K562 (cell line): ENCODE results near the gene GRIK2. TPM values are rescaled to one million over a fixed set of nuclear protein-coding genes. Genes with fewer than 3 reads are reported as not detected.

Source experiments
- ATAC-seq: fragments of 200-7000 bp; cut with Tn5 transposase; 3 replicates; pipeline ENCODE4 v1.9.1; 2020; ENCODE audit warnings: moderate library complexity
- BruUV-seq: library from RNA; stranded (reverse); fragments of 400-500 nt; replicated peaks from 2 replicates; lab custom pipeline; 2021; lab: Mats Ljungman, UMichigan
- CTCF ChIA-PET: fragments of 300-600 bp; formaldehyde crosslinking; extraction: SDS; loops from one replicate; lab custom pipeline; 2021; ENCODE audit warnings: low intra/inter-chr PET ratio; lab: Yijun Ruan, JAX
- POLR2A ChIA-PET: fragments of 300-600, 350-650 bp; sonication (Branson Sonifier 250); formaldehyde crosslinking; extraction: SDS; loops from one replicate; lab custom pipeline; 2021; ENCODE audit warnings: antibody characterized with exemption, inconsistent platforms; lab: Yijun Ruan, JAX
- DNase-seq, 4 experiments: peaks; one replicate each; pipeline versions ENCODE4 v3.0.0 to v3.0.0-alpha.2; 2011 to 2018; ENCODE audit warnings: low spot score in 3 of 4, mixed read lengths in 3 of 4; ENCODE audit errors: extremely low read depth in 1 of 4
- FAIRE-seq: peaks from 2 replicates; lab custom pipeline; 2011; peaks lifted over from hg19 to GRCh38; lab: Jason Lieb, UNC
- H2AFZ ChIP-seq: 2 replicates; pipeline ENCODE4 v1.6.0; 2011; ENCODE audit warnings: low read depth, low read length, control low read depth, inconsistent platforms
- H3K27ac ChIP-seq: fragments of 200-600 bp; 3 replicates; pipeline ENCODE4 v1.8.0; 2011; ENCODE audit warnings: low read depth, mild to moderate bottlenecking, control low read depth, inconsistent platforms, low read length, moderate library complexity, mixed read lengths; ENCODE audit errors: extremely low read depth
- H3K27me3 ChIP-seq, 2 experiments: fragments of 300-600 bp in 1 of 2; 2 replicates in 1 of 2; 3 replicates in 1 of 2; pipeline versions ENCODE4 v1.6.0 to v1.8.0; 2011; ENCODE audit warnings: inconsistent platforms in 2 of 2, low read length in 2 of 2, mild to moderate bottlenecking in 1 of 2, mixed read lengths in 1 of 2, moderate library complexity in 1 of 2; ENCODE audit not compliant: control insufficient read depth in 2 of 2, insufficient read depth in 2 of 2
- H3K36me3 ChIP-seq: fragments of 300-600 bp; 3 replicates; pipeline ENCODE4 v1.8.0; 2011; ENCODE audit warnings: mild to moderate bottlenecking, low read length, inconsistent platforms; ENCODE audit not compliant: control insufficient read depth, insufficient read depth
- H3K4me1 ChIP-seq, 2 experiments: fragments of 200-600 bp in 1 of 2; replicated peaks in 1 of 2; 2 replicates in 1 of 2; 3 replicates in 1 of 2; pipeline versions ENCODE4 v1.5.1 to v1.8.0; 2011; ENCODE audit warnings: inconsistent platforms in 2 of 2, low read length in 2 of 2, mild to moderate bottlenecking in 1 of 2, mixed read lengths in 1 of 2, moderate library complexity in 1 of 2; ENCODE audit not compliant: control insufficient read depth in 2 of 2, insufficient read depth in 2 of 2
- H3K4me2 ChIP-seq: 2 replicates; pipeline ENCODE4 v1.6.1; 2011; ENCODE audit warnings: low read length, control low read depth, inconsistent platforms, mixed read lengths; ENCODE audit not compliant: insufficient read depth
- H3K4me3 ChIP-seq: fragments of 200-600 bp; sonication (generic), shearing (Covaris generic); 2 replicates; pipeline ENCODE4 v1.5.1; 2016; ENCODE audit warnings: control low read depth, inconsistent platforms
- H3K79me2 ChIP-seq: fragments of 200-600 bp; 3 replicates; pipeline ENCODE4 v1.8.0; 2011; ENCODE audit warnings: low read length, inconsistent platforms; ENCODE audit not compliant: control insufficient read depth, insufficient read depth
- H3K9ac ChIP-seq, 2 experiments: 2 replicates each; pipeline versions ENCODE4 v1.6.0 to v1.6.1; 2011; ENCODE audit warnings: low read depth in 2 of 2, low read length in 2 of 2, control low read depth in 1 of 2, inconsistent platforms in 1 of 2, mild to moderate bottlenecking in 1 of 2, mixed read lengths in 1 of 2; ENCODE audit not compliant: insufficient read depth in 1 of 2
- H3K9me1 ChIP-seq: one replicate; pipeline ENCODE4 v1.6.0; 2011; ENCODE audit warnings: inconsistent platforms, mild to moderate bottlenecking, low read length, moderate library complexity; ENCODE audit not compliant: control insufficient read depth, insufficient read depth
- H3K9me3 ChIP-seq: replicated peaks from 2 replicates; pipeline ENCODE4 v1.5.1; 2011; ENCODE audit warnings: low read depth, low read length, inconsistent platforms; ENCODE audit not compliant: control insufficient read depth, insufficient read depth
- H4K20me1 ChIP-seq: replicated peaks from 2 replicates; pipeline ENCODE4 v1.6.1; 2011; ENCODE audit warnings: low read length, inconsistent platforms, mixed read lengths; ENCODE audit not compliant: control insufficient read depth, insufficient read depth
- BHLHE40 ChIP-seq: IDR thresholded peaks from 2 replicates; pipeline ENCODE4 v1.6.1; 2011; ENCODE audit warnings: low read length, improper control_type of control experiment
- FOSL1 ChIP-seq: fragments of 200-800 bp; sonication (Bioruptor generic); conservative IDR thresholded peaks from 2 replicates; pipeline ENCODE4 v1.6.1; 2016; ENCODE audit warnings: missing genetic modification characterization, missing compliant biosample characterization
- NONO ChIP-seq, 2 experiments: fragments of 200-400 bp in 1 of 2; fragments of 450-650 bp in 1 of 2; formaldehyde crosslinking in 1 of 2; IDR thresholded peaks; 2 replicates each; pipeline ENCODE4 v1.6.1; 2017; ENCODE audit warnings: low read depth in 2 of 2, mild to moderate bottlenecking in 2 of 2, moderate library complexity in 2 of 2, low read length in 1 of 2
- PCBP2 ChIP-seq: fragments of 200-400 bp; formaldehyde crosslinking; IDR thresholded peaks from 2 replicates; pipeline ENCODE4 v1.6.1; 2018; ENCODE audit warnings: low read length, low read depth, mild to moderate bottlenecking, moderate library complexity; ENCODE audit not compliant: poor library complexity, severe bottlenecking
- PRPF4 ChIP-seq: fragments of 200-400 bp; formaldehyde crosslinking; IDR thresholded peaks from one replicate; pipeline ENCODE4 v1.6.1; 2017; ENCODE audit warnings: low read length, low read depth, mild to moderate bottlenecking; ENCODE audit not compliant: insufficient read depth, poor library complexity, severe bottlenecking
- RBM22 ChIP-seq: fragments of 200-400 bp; formaldehyde crosslinking; IDR thresholded peaks from 2 replicates; pipeline ENCODE4 v1.6.1; 2018; ENCODE audit warnings: low read length, low read depth; ENCODE audit not compliant: poor library complexity, severe bottlenecking
- SMARCE1 ChIP-seq: fragments of 450-650 bp; IDR thresholded peaks from 2 replicates; pipeline ENCODE4 v1.7.1; 2016; ENCODE audit warnings: mild to moderate bottlenecking
- TBP ChIP-seq: optimal IDR thresholded peaks from 2 replicates; pipeline ENCODE3; 2011; ENCODE audit warnings: low read depth, low read length, improper control_type of control experiment
- TGIF2 ChIP-seq: sonication (generic); formaldehyde crosslinking; IDR thresholded peaks from 2 replicates; pipeline ENCODE4 v1.8.1; 2022; ENCODE audit warnings: mild to moderate bottlenecking, missing genetic modification reagents, moderate library complexity
- ZC3H4 ChIP-seq: sonication (generic); formaldehyde crosslinking; IDR thresholded peaks from 2 replicates; pipeline ENCODE4 v1.9.0; 2021; ENCODE audit warnings: missing genetic modification reagents, borderline replicate concordance
- WGBS: fragments of 100-300 bp; shearing (Covaris generic); methylation state at CpG from one replicate; pipeline ENCODE4 v1.1.6; 2016; ENCODE audit warnings: low coverage, mixed read lengths; ENCODE audit not compliant: insufficient coverage; ENCODE audit errors: missing lambda C conversion rate; 5-methylcytosine and 5-hydroxymethylcytosine counted together
- in situ Hi-C: fragments of 300-500 bp; cut with MboI; formaldehyde crosslinking; loops from 4 replicates; pipeline ENCODE4 v1.15.0; 2018; ENCODE audit warnings: inconsistent platforms, mixed read lengths
- intact Hi-C: fragments of 100-400 bp; cut with micrococcal nuclease; formaldehyde crosslinking; loops from 2 replicates; pipeline ENCODE4 v1.14.2; 2022
- polyA plus RNA-seq, 8 experiments: library from polyadenylated mRNA; depleted of rRNA in 4 of 8; stranded (reverse) in 5 of 8; unstranded in 3 of 8; fragments of >200 nt; fragmentation: Nextera tagmentation in 2 of 8; fragmentation: Illumina TruSeq in 1 of 8; extraction: Ambion mirVana in 2 of 8; extraction: Trizol in 1 of 8; gene quantifications; 2 replicates each; pipeline versions ENCODE4 v1.2.1 to v1.2.3, GENCODE V29; 2011 to 2014; ENCODE audit warnings: inconsistent platforms in 1 of 8, missing spikeins in 1 of 8
- total RNA-seq, 7 experiments: library from RNA; depleted of rRNA in 6 of 7; stranded (reverse); fragments of >200 nt in 6 of 7; fragmentation: Illumina TruSeq in 2 of 7; extraction: Trizol in 2 of 7; gene quantifications; 2 replicates each; pipeline versions ENCODE4 v1.2.1 to v1.2.3, GENCODE V29; 2011 to 2021; ENCODE audit warnings: low replicate concordance in 1 of 7
- TF ChIP-seq, protein P1 (sequence below), 2 experiments: IDR thresholded peaks; 2 replicates each; pipeline ENCODE4 v1.6.1; 2012; ENCODE audit warnings: improper control_type of control experiment in 2 of 2, low read depth in 2 of 2, low read length in 2 of 2, borderline replicate concordance in 1 of 2
- TF ChIP-seq, protein P2 (sequence below), 3 experiments: IDR thresholded peaks in 2 of 3; conservative IDR thresholded peaks in 1 of 3; 2 replicates each; pipeline ENCODE4 v1.5.1; 2011 to 2012; ENCODE audit warnings: low read length in 3 of 3, mild to moderate bottlenecking in 3 of 3, control low read depth in 2 of 3, improper control_type of control experiment in 1 of 3, inconsistent platforms in 1 of 3, low read depth in 1 of 3, mixed read lengths in 1 of 3, moderate library complexity in 1 of 3; ENCODE audit not compliant: insufficient read depth in 2 of 3
- TF ChIP-seq, protein P3 (sequence below): sonication (generic); formaldehyde crosslinking; IDR thresholded peaks from 2 replicates; pipeline ENCODE4 v1.8.0; 2022; ENCODE audit warnings: missing genetic modification reagents, mild to moderate bottlenecking, moderate library complexity, borderline replicate concordance

GRIK2 gene
- total and polyA plus RNA-seq, 9 of the 15 experiments (the other 6 are each of a cell fraction or from before 2014, with no cell fraction given), result not detected

DNA sequence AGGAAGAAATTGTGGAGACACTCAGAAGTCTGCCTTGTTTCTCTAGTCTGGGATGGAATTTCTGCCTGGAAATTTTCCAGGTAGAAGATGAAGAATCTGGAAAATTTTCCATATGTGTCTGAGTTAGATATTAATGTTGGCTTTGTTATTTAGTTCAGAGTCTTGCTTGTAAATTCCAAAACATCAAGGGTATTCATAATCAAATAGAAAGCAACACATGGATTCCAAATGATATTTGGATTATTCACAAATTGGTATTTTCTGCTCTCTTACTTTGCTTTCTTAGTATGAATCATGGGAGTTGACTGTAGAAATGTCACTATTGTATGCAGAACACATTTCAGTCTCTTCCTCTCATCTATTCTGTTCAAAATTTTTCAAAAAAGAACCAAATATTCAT lies 116.0 kb downstream of the GRIK2 start (continued):
- TF ChIP-seq, protein P1, sequence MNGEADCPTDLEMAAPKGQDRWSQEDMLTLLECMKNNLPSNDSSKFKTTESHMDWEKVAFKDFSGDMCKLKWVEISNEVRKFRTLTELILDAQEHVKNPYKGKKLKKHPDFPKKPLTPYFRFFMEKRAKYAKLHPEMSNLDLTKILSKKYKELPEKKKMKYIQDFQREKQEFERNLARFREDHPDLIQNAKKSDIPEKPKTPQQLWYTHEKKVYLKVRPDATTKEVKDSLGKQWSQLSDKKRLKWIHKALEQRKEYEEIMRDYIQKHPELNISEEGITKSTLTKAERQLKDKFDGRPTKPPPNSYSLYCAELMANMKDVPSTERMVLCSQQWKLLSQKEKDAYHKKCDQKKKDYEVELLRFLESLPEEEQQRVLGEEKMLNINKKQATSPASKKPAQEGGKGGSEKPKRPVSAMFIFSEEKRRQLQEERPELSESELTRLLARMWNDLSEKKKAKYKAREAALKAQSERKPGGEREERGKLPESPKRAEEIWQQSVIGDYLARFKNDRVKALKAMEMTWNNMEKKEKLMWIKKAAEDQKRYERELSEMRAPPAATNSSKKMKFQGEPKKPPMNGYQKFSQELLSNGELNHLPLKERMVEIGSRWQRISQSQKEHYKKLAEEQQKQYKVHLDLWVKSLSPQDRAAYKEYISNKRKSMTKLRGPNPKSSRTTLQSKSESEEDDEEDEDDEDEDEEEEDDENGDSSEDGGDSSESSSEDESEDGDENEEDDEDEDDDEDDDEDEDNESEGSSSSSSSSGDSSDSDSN (IDR thresholded peaks at IDR 0.05; ENCODE audit: borderline replicate concordance in 1 of 2, low read depth in 2 of 2, low read length in 2 of 2), result no peak
- no peak for TF ChIP-seq NONO (IDR thresholded peaks at IDR 0.05; ENCODE audit: low read depth in 2 of 2, low read length in 1 of 2)
- no peak for TF ChIP-seq SMARCE1

DNA sequence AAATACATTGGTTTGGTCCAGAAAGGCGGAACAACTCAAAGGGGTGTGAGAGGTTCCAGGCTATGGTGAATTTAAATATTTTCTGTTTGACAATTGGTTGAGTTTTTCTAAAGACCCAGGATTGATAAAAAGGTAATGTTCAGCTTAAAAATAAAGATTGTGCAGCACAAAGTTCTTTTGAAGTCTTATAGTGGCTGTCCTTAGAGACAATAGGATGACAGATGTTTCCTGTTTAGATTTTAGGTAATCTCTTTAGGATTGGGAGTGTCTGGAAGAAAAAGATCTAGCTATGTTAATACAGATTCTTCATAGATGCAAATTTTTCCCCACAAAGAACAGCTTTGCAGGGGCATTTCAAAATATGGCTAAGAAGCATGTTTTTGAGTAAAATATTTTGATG lies 119.7 kb downstream of the GRIK2 start:
- Histone ChIP-seq H3K79me2 (no peaks in the 10 kb centered on the region), H3K27me3 (no peaks in the 10 kb centered on the region), H3K27ac (no peak overlapping the region), H3K9me1 (no peaks in the 10 kb centered on the region), H3K4me2 (no peak overlapping the region)
- DNase-seq (no peak), FAIRE-seq (no peak)
- intact Hi-C loops (no loop called here), in situ Hi-C loops (no loop called here)
- 6% methylated on average over 1 of the region's 1 CpG for WGBS
- TF ChIP-seq TGIF2 (CRISPR knock-in tag) (no peak), RBM22 (no peak), BHLHE40 (no peak), PRPF4 (no peak), ZC3H4 (CRISPR knock-in tag) (no peak), FOSL1 (tag) (no peak), TBP (no peak), PCBP2 (no peak)
- TF ChIP-seq, protein P2, sequence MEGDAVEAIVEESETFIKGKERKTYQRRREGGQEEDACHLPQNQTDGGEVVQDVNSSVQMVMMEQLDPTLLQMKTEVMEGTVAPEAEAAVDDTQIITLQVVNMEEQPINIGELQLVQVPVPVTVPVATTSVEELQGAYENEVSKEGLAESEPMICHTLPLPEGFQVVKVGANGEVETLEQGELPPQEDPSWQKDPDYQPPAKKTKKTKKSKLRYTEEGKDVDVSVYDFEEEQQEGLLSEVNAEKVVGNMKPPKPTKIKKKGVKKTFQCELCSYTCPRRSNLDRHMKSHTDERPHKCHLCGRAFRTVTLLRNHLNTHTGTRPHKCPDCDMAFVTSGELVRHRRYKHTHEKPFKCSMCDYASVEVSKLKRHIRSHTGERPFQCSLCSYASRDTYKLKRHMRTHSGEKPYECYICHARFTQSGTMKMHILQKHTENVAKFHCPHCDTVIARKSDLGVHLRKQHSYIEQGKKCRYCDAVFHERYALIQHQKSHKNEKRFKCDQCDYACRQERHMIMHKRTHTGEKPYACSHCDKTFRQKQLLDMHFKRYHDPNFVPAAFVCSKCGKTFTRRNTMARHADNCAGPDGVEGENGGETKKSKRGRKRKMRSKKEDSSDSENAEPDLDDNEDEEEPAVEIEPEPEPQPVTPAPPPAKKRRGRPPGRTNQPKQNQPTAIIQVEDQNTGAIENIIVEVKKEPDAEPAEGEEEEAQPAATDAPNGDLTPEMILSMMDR (IDR thresholded peaks at IDR 0.05 in 2 of 3, conservative IDR thresholded peaks at IDR 0.05 in 1 of 3; ENCODE audit: insufficient read depth in 2 of 3, low read depth in 1 of 3, low read length in 3 of 3), result no peak
- TF ChIP-seq, protein P3, sequence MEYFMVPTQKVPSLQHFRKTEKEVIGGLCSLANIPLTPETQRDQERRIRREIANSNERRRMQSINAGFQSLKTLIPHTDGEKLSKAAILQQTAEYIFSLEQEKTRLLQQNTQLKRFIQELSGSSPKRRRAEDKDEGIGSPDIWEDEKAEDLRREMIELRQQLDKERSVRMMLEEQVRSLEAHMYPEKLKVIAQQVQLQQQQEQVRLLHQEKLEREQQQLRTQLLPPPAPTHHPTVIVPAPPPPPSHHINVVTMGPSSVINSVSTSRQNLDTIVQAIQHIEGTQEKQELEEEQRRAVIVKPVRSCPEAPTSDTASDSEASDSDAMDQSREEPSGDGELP (CRISPR knock-in tag), result no peak
- TF ChIP-seq, all 486 proteins: peak for 0
- ChIA-PET POLR2A (no interaction called here), CTCF (no interaction called here)
- no peaks in the 10 kb centered on the region for H3K9me3 ChIP-seq
- no peaks in the 10 kb centered on the region for H4K20me1 ChIP-seq
- H3K9ac ChIP-seq, result no peak overlapping the region
- ATAC-seq, result no peak
- no peak overlapping the region for H3K4me3 ChIP-seq
- H3K36me3 ChIP-seq, result no peaks in the 10 kb centered on the region
- no peak overlapping the region for H2AFZ ChIP-seq
- H3K4me1 ChIP-seq, result no peaks in the 10 kb centered on the region
- no TSS peak for BruUV-seq
